Neural cell (in vitro differentiated cells): ENCODE measurements around the gene UTY.

Experiments used
- CTCF ChIP-seq: fragments of 450-650 bp; IDR thresholded peaks from 2 replicates; pipeline ENCODE4 v1.5.1; 2014; ENCODE audit warnings: antibody characterized with exemption, mild to moderate bottlenecking, moderate library complexity; ENCODE audit not compliant: poor library complexity, severe bottlenecking
- EZH2 ChIP-seq: fragments of 200-600, 300-800 bp; shearing (Covaris generic), sonication (generic); IDR thresholded peaks from 2 replicates; pipeline ENCODE4 v1.6.1; 2014; ENCODE audit warnings: antibody characterized with exemption, low read length, borderline replicate concordance, mild to moderate bottlenecking; ENCODE audit not compliant: insufficient read depth, poor library complexity, severe bottlenecking
- MXI1 ChIP-seq: fragments of 450-650 bp; conservative IDR thresholded peaks from 2 replicates; pipeline ENCODE4 v1.6.1; 2014; ENCODE audit warnings: antibody characterized with exemption, mild to moderate bottlenecking; ENCODE audit not compliant: poor library complexity, severe bottlenecking
- POLR2AphosphoS5 ChIP-seq: IDR thresholded peaks from 2 replicates; pipeline ENCODE4 v1.6.1; 2012
- RAD21 ChIP-seq: fragments of 450-650 bp; conservative IDR thresholded peaks from 2 replicates; pipeline ENCODE4 v1.6.1; 2014; ENCODE audit warnings: antibody characterized with exemption, mild to moderate bottlenecking, moderate library complexity

GRCh38 chrY:13440811-13441210 lies 39.0 kb downstream of the UTY start:
- TF ChIP-seq CTCF (no peak), RAD21 (no peak), POLR2AphosphoS5 (no peak), EZH2 (no peak), MXI1 (no peak)
